ENCODE results near the gene ATP1B2.
A peak's percentile ranks its signal among the peaks of the same experiment; 100 is the strongest.
"Not testable (repeated sequence)": the region's sequence is repeated elsewhere in the genome, so short reads cannot be mapped to it uniquely, and the experiment has no call there.

The ATP1B2 gene

GRCh38 chr17:7634384-7634783, 16.3 kb upstream of the ATP1B2 start:
- H3K4me3 ChIP-seq (replicated peaks; ENCODE audit: low read depth, low read length): no peak overlapping the region
- no peak for DNase-seq (ENCODE audit: extremely low read depth, low read depth)
- TF ChIP-seq CTCF (IDR thresholded peaks at IDR 0.05; ENCODE audit: low read depth, low read length, missing control alignments): peak; percentile 63

- no peak overlapping the region for H3K4me3 ChIP-seq (replicated peaks; ENCODE audit: low read depth, low read length)
- TF ChIP-seq CTCF (IDR thresholded peaks at IDR 0.05; ENCODE audit: low read depth, low read length, missing control alignments): no peak
- no peak for DNase-seq (ENCODE audit: extremely low read depth, low read depth)
These were observed 14.6 kb upstream of the ATP1B2 start for GRCh38 chr17:7636163-7636562.

GRCh38 chr17:7640783-7641182, 9.9 kb upstream of the ATP1B2 start:
- DNase-seq (ENCODE audit: extremely low read depth, low read depth): no peak
- H3K4me3 ChIP-seq (replicated peaks; ENCODE audit: low read depth, low read length): no peak overlapping the region
- no peak for TF ChIP-seq CTCF (IDR thresholded peaks at IDR 0.05; ENCODE audit: low read depth, low read length, missing control alignments)

- DNase-seq (ENCODE audit: extremely low read depth, low read depth): not testable (repeated sequence)
These were observed 9.1 kb upstream of the ATP1B2 start for GRCh38 chr17:7641635-7642034.

GRCh38 chr17:7644775-7645174, 6.0 kb upstream of the ATP1B2 start:
- no peak overlapping the region for H3K4me3 ChIP-seq (replicated peaks; ENCODE audit: low read depth, low read length)
- DNase-seq (ENCODE audit: extremely low read depth, low read depth): no peak
- TF ChIP-seq CTCF (IDR thresholded peaks at IDR 0.05; ENCODE audit: low read depth, low read length, missing control alignments): no peak

More at GRCh38 chr17:7641635-7642034, 9.1 kb upstream of the ATP1B2 start:
- not testable (repeated sequence) for H3K4me3 ChIP-seq (replicated peaks; ENCODE audit: low read depth, low read length)

- no peak for DNase-seq (ENCODE audit: extremely low read depth, low read depth)
- TF ChIP-seq CTCF (IDR thresholded peaks at IDR 0.05; ENCODE audit: low read depth, low read length, missing control alignments): no peak
- no peak overlapping the region for H3K4me3 ChIP-seq (replicated peaks; ENCODE audit: low read depth, low read length)
These were observed 4.3 kb upstream of the ATP1B2 start for GRCh38 chr17:7646457-7646856.

- no peak for DNase-seq (ENCODE audit: extremely low read depth, low read depth)
- no peak overlapping the region for H3K4me3 ChIP-seq (replicated peaks; ENCODE audit: low read depth, low read length)
- TF ChIP-seq CTCF (IDR thresholded peaks at IDR 0.05; ENCODE audit: low read depth, low read length, missing control alignments): no peak
These were observed 3.7 kb upstream of the ATP1B2 start for GRCh38 chr17:7647018-7647417.
